ENCODE results near the gene GFM1. TPM values are rescaled to one million over a fixed set of nuclear protein-coding genes. Genes with fewer than 3 reads are reported as not detected.

Gene GFM1
- total and polyA plus RNA-seq, 11 donors: 15.7 to 77.7 (median 49.9) TPM

DNA sequence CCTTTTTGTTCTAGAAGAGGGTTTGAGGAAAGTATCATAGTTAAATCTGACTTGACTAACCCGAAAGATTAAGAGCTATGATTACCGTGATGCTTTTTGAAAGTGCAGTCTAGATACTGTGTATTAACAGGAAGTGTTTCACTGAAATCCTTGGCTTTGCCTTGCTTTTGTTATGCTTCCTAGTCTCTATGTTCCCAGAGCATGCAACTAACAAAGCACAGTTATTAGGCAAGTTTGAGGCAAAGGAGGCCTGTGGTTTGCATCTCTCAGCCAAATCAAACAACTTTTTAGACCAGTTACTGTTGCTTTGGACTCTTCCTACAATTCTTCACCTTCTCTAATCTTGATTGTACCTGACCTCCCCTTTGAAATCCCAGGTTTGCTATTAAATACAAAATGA lies 24.2 kb downstream of the GFM1 start:
- H3K4me3 ChIP-seq: no peak overlapping the region
- H3K36me3 ChIP-seq: peaks cover 0 to 77% (median 69%) of the 10 kb centered on the region in 9 donors
- intact Hi-C loops (cut with DNase I): loop anchor here in 2 of 10 donors (5.0 to 10.0 kb wide), 2 partner anchors 116 to 119 kb away; no protein-coding TSS in a partner anchor
- peak in 1 of 4 donors; percentile 31 for ATAC-seq
- H3K27ac ChIP-seq: no peak overlapping the region
- no peaks in the 10 kb centered on the region for H3K27me3 ChIP-seq
- H3K9me3 ChIP-seq: no peaks in the 10 kb centered on the region
- 58 to 70% (median 62%) methylated on average over 2 of the region's 2 CpGs for WGBS, 4 donors
- no peak for DNase-seq
- H3K4me1 ChIP-seq: peaks cover 0 to 23% (median 5%) of the 10 kb centered on the region in 12 donors
- TF ChIP-seq, protein P1, sequence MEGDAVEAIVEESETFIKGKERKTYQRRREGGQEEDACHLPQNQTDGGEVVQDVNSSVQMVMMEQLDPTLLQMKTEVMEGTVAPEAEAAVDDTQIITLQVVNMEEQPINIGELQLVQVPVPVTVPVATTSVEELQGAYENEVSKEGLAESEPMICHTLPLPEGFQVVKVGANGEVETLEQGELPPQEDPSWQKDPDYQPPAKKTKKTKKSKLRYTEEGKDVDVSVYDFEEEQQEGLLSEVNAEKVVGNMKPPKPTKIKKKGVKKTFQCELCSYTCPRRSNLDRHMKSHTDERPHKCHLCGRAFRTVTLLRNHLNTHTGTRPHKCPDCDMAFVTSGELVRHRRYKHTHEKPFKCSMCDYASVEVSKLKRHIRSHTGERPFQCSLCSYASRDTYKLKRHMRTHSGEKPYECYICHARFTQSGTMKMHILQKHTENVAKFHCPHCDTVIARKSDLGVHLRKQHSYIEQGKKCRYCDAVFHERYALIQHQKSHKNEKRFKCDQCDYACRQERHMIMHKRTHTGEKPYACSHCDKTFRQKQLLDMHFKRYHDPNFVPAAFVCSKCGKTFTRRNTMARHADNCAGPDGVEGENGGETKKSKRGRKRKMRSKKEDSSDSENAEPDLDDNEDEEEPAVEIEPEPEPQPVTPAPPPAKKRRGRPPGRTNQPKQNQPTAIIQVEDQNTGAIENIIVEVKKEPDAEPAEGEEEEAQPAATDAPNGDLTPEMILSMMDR (IDR thresholded peaks at IDR 0.05): no peak
- no peak for TF ChIP-seq POLR2A (IDR thresholded peaks at IDR 0.05)

DNA sequence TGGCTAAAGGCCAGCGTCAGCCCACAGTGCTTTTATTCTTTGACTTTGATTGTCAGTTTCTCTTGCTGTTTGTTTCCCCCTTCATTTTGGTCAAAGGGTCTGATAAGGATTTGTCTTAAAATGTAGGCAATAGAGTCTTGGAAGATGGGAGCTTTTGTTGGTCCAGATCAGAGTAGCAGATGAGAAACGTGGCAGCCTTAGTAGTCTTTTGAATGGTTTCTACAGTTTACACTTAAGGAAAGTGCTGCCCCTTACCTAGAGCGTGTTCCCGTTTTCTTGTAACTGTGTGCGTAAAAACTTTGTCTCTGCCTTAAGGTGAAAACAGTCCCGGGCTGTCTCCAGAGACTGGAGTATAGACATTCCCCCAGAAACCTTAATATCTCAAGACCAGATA lies 27.5 kb downstream of the GFM1 start:
- peaks cover 0 to 53% (median 46%) of the 10 kb centered on the region in 9 donors for H3K36me3 ChIP-seq
- no peaks in the 10 kb centered on the region for H3K9me3 ChIP-seq
- ATAC-seq: peak in 3 of 4 donors; percentile 6 to 25 (median 23)
- no peaks in the 10 kb centered on the region for H3K27me3 ChIP-seq
- intact Hi-C loops (cut with DNase I): loop anchor here in 3 of 10 donors (5.0 kb wide), 3 partner anchors 45 to 120 kb away; no protein-coding TSS in a partner anchor
- H3K27ac ChIP-seq: peak overlapping the region; percentile 4 to 82 (median 72)
- WGBS, 4 donors: 29 to 63% (median 44%) methylated on average over 6 of the region's 6 CpGs
- no peak for TF ChIP-seq POLR2A (IDR thresholded peaks at IDR 0.05)
- TF ChIP-seq, protein P1 (IDR thresholded peaks at IDR 0.05): no peak
- peaks cover 0 to 23% (median 5%) of the 10 kb centered on the region in 12 donors for H3K4me1 ChIP-seq
- no peak for DNase-seq
- H3K4me3 ChIP-seq: peak overlapping the region in 10 of 12 donors; percentile 44 to 68 (median 60)

DNA sequence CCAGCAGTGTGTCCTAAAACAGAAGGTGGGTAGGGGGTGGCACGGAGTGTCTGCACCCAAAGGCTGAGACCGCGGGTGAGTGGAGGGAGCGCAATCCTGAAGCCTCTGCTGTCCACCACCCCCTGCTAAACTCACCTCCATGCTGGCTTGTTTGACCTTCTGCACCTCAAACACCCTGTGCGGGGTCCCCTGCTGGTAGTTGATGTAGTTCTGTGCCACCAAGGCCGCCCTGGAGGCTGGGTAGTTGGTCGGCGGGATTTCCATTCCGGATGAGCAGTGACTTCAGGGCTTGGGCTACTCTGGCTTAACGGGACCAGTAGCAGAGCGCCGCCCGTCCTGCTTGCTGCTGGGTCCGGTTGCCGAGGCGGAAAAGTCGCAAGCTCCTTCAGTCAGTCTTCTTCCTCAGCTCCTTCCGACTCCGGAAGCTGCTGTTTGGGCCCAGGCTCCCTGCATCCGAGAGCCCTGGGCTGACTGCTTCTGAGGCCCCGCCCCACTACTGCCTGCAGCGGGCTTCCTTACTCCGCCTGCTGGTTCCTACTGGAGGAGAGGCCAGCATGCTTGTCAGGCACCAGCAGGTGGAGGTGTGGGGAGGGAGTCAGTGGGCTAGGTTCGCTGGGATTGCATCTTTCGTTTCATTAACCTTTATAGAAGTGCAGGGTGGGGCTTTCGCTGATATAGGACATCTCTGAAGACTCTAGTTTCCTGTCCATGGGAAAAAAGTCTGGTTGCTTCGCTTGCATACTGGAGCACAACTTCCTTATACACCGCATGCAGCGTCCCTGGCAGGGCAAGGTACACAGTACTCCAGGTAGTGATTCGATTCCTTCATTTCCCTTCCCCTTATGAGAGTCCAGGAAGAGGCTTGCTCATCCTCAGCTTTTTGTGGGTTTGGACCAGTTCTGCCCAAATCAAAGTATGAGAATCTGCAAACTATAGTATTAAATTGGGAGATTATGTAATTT lies 28.2 kb downstream of the GFM1 start, which contains the start of gene LXN:
Gene LXN (minus strand): TSS at position 434 of the 962 bp plus-strand sequence. CDS start 170 bp downstream, at position 264.
- intact Hi-C loops (cut with DNase I): loop anchor here in 3 of 10 donors (5.0 kb wide), 3 partner anchors 45 to 120 kb away; no protein-coding TSS in a partner anchor
- DNase-seq (peak; percentile 83 to 90 (median 85)), ATAC-seq (peak; percentile 95 to 99 (median 99))
- Histone ChIP-seq H3K27ac (peak within 1 kb of the TSS; percentile 4 to 82 (median 72)), H3K4me3 (peak within 1 kb of the TSS in 11 of 12 donors; percentile 21 to 68 (median 60)), H3K27me3 (no peaks in the 10 kb centered on the region), H3K4me1 (peaks cover 0 to 23% (median 5%) of the 10 kb centered on the region in 12 donors), H3K36me3 (peaks cover 0 to 51% (median 47%) of the 10 kb centered on the region in 9 donors), H3K9me3 (no peaks in the 10 kb centered on the region)
- WGBS, 4 donors: 17 to 39% (median 28%) methylated on average over 12 to 30 of the region's 30 CpGs
- TF ChIP-seq POLR2A (IDR thresholded peaks at IDR 0.05): no peak
- TF ChIP-seq, protein P1 (IDR thresholded peaks at IDR 0.05): peak; percentile 34 to 89 (median 55)

DNA sequence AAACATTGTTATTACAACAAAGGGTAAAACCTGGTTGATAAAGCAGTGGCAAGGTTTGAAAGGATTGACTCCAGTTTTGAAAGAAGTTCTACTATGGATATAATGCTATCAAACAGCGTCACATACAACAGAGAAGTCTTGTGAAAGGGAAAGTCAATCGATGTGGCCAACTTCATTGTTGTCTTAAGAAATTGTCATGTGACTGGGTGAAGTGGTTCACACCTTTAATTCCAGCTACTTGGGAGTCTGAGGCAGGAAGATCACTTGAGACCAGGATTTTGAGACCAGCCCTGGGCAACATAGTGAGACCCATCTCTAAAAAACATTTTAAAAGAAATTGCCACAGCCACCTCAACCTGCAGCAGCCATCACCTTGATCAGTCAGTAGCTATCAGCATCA lies 34.4 kb downstream of the GFM1 start:
- H3K4me3 ChIP-seq: no peak overlapping the region
- H3K9me3 ChIP-seq: no peaks in the 10 kb centered on the region
- TF ChIP-seq, protein P1 (IDR thresholded peaks at IDR 0.05): no peak
- TF ChIP-seq POLR2A (IDR thresholded peaks at IDR 0.05): no peak
- H3K36me3 ChIP-seq: peaks cover 0 to 65% (median 46%) of the 10 kb centered on the region in 9 donors
- no peak for DNase-seq
- H3K27me3 ChIP-seq: no peaks in the 10 kb centered on the region
- H3K4me1 ChIP-seq: no peaks in the 10 kb centered on the region
- no peak overlapping the region for H3K27ac ChIP-seq
- intact Hi-C loops (cut with DNase I): no loop called here
- ATAC-seq: no peak
- WGBS, 4 donors: 95 to 97% (median 96%) methylated on average over 2 of the region's 2 CpGs
